Measurements from ENCODE around the gene SPPL3.
"Not testable (repeated sequence)": the region's sequence is repeated elsewhere in the genome, so short reads cannot be mapped to it uniquely, and the experiment has no call there.

The SPPL3 gene

DNA sequence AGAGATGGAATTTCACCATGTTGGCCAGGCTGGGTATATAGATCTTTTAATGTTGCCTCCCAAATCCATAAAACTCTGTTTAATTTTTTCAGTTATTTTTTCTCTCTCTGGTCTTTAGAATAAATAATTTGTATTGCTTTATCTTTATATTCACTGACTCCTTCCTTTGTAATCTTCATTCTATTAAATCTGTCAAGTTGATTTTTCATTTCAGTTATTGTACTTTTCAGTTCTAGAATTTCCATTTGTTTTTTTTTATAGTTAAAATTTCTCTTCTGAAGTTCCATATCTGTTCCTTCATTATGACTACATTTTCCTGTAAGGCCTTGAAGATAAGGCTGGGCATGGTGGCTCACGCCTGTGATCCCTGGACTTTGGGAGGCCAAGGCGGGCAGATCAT lies 13.6 kb upstream of the SPPL3 start:
- DNase-seq, result no peak

DNA sequence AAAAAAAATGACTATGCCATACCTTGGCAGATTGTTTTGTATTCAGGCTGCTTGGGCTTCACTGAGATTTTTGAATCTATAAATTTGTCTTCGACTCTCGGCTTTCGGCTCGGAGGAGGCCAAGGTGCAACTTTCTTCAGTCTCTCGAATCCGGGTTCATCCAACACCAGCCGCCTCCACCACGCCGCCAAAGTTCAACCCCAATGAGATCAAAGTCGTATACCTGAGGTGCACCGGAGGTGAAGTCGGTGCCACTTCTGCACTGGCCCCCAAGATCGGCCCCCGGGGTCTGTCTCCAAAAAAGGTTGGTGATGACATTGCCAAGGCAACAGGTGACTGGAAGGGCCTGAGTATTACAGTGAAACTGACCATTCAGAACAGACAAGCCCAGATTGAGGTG lies 12.4 kb upstream of the SPPL3 start:
- no peak for DNase-seq

DNA sequence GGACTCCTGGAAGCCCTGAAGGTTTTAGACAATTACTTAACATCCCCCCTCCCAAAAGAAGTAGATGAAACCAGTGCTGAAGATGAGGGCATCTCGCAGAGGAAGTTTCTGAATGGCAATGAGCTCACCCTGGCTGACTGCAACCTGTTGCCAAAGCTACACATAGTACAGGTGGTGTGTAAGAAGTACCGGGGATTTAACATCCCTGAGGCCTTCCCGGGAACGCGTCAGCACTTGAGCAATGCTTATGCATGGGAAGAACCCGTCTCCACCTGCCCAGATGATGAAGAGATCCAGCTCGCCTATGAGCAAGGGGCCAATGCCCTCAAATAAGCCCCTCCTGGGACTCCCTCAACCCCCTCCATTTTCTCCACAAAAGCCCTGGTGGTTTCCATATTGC lies 10.6 kb upstream of the SPPL3 start:
- DNase-seq, result no peak

DNA sequence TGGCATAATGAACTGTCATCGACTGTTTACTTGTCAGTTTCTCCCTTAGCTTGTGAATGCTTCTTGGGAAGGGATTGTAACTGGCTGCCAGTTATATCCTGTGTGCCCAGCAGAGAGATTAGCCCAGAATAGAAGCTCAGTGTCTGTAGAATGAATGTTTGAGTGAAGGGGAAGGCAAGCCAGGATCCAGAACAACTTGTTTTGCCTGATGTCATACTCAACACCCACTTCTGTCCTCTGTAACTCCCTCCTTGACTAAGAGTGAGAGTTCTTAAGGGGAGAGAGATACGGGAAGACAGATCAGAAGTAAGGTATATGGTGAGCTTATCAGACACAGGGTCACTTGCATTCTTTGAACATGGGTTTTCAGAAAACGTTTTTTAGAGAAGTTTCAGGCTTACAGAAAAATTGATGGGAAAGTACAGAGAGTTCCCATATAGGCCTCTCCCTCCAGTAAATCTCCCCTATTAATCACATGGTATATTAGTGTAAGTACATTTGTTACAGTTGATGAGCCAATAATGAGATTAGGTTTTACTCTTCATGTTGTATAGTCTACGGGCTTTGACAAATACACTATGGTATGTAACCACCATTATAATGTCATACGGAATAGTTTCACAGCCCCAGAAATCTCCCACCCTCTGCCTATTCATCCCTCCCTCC lies 5.6 kb upstream of the SPPL3 start:
- DNase-seq, result no peak

DNA sequence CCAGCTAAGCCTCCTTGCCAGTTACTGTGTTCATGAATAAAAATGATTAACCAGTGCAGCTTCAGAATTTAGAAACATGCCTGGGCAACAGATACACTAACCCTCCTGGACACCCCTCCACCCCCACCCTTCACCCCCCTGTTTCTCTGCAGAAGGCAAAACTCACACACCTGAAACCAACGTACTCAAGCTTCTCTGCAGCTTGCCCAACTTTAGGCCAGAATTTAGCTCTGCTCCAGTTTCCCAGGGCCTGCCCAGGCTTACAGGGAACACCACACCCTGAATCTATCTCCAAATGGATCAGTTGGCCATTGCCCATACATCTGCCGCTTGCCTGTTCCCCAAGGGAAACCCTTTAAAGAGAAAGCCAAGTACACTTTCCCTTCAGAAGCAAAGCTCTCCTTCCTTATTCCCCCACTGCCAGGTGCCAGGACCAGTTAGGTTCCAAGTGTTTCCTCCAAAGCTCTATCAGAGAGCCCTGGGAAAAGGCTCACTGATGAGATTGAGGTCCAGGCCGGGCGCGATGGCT lies 1.8 kb upstream of the SPPL3 start:
- no peak for DNase-seq

DNA sequence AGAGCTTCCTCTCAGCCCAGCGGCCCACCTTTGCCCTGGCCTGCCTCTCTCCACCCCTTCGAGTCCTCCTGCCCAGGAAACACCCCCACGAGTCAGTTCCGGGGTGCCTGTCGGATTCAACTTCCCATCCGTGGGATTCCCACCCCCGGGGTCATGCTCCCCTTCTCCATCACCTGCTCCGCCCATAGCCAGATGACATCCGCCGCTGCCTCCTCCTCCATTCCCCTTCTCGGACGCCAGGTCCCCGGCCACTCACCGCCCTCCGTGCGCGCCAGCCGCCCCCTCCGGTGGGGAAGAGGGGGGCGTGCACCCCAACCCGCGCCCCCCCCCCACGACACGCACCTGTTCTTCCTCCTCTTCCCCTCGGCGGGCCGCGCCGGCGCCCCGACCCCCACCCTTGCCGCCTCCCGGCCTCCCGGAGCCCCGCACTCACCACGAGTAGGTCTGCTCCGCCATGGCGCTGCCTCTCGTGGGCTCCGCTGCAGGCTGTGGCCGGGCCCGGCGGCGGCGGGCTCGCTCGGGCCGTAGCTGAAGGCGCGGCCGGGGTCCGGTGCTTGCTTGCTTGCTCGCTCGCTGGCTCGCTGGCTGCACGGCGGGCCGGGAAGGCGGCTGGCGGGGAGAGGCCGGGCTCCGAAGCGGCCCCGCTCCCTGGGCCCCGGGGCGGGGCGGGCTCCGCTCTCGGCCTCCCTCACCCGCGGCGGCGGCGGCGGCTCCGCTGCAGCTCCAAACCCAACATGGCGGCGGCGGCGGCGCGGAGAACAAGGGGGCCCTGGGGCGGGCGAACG lies 554 bp downstream of the SPPL3 start:
- no peak for DNase-seq

DNA sequence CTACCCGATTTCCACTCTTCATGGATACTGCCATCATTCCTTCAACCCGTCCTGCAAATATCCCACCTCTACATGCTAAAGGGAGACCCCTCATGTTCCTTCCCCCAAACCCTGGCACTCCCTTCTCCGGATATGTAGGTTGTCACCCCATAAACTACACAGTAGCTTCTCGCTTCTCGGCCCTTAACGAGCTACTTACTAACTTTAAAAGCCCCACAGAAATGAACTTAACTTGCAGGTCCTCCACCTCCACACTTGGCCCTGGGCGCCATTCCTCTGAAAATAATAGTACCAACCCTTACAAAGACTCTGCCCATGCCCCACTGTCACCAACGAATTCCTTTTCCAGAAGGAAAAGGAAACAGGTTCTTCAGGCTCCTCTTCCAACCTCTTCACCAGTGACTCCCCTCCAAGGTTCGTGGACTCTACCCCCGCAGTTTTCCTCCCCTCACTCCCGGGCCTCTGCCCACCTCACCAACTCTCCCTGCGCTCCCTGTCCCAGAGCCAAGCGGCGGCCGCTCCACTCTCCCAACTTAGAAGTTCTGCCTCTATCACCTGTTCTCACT lies 1.2 kb downstream of the SPPL3 start:
- no peak for DNase-seq

DNA sequence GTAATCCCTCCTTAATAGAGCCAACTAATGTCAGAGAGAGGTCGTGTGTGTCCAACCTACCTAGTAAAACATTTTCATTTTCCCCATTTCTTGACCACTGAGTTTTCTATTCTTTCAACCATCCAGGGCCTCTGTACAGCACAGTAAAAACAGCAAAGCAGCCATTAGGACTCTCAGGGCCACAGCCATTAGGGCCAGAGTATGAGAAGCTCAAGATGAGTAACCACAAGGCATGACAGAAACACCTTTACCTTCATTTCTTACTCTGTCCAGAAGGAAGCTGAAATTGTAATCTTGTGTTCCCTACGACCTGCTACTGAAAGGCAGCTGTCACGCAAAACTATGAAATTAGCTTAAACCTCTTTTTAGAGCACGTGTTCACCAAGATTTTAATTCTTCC lies 2.3 kb downstream of the SPPL3 start:
- DNase-seq, result no peak

DNA sequence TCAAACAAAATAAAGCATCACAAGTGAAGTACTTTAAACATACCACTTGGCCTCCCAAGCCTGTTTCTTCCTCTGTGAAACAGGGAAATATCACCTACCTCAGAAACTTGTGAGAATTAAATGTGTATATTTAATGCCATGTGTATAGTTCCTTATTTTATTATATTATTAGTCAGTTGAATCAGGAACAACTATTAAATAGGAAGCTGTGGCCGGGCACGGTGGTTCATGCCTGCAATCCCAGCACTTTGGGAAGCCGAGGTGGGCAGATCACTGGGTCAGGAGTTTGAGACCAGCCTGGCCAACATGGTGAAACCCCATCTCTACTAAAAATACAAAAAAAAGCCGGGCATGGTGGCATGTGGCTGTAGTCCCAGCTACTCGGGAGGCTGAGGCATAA lies 3.1 kb downstream of the SPPL3 start:
- not testable (repeated sequence) for DNase-seq

DNA sequence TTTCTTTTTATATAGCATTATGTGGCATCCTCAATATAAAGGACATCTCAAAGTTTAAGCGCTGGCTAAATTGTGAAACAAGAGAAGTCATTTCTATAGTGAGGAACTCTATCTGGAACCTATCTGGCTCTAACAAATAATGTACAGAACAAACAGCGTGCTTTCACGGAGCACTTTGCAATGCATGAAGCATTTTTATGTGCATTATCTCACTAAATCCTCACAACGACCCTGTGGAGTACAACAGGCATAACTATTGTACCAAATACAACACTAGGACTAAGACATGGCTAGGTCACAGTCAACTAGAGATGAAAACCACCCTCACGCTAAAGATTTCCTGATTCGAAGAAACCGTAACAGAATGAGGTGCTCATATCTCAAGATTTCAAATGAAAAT lies 8.6 kb downstream of the SPPL3 start:
- DNase-seq, result no peak

DNA sequence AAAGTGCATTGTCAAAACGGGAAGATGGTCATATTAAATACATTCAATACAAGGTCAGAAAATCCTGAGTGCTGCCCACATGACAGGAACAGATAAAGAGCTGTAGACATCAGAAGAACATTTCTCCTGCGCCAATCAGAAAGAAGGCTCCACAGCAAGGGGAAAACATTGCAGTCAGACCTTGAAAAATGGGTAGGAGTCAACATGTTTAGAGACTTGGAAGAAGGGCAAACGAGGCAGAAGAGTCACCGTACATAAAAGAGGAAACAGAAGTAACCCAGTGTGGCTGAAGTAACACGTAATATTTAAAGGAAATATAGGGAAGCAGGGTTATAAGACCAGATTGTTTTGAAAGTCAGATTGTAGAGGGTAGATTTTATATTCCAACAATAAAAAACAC lies 11.9 kb downstream of the SPPL3 start:
- no peak for DNase-seq

DNA sequence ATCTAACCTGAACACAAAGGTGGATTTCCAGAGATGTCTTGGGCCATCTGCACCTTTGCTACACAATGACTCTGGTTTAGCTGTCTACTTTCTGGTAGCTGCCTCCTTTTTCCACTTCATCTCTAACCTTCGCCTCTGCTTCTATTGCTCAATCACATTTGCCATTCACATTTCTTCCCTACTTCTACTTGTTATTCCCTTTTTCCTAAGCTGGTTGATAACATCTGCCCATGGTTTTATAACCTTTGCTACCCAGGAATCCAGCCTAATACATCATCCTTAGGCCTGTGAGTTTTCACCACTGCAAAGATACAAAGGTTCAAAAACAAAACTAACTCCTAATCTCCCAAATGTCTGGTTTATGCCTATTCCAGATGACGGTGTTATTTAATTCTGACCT lies 13.2 kb downstream of the SPPL3 start:
- no peak for DNase-seq

DNA sequence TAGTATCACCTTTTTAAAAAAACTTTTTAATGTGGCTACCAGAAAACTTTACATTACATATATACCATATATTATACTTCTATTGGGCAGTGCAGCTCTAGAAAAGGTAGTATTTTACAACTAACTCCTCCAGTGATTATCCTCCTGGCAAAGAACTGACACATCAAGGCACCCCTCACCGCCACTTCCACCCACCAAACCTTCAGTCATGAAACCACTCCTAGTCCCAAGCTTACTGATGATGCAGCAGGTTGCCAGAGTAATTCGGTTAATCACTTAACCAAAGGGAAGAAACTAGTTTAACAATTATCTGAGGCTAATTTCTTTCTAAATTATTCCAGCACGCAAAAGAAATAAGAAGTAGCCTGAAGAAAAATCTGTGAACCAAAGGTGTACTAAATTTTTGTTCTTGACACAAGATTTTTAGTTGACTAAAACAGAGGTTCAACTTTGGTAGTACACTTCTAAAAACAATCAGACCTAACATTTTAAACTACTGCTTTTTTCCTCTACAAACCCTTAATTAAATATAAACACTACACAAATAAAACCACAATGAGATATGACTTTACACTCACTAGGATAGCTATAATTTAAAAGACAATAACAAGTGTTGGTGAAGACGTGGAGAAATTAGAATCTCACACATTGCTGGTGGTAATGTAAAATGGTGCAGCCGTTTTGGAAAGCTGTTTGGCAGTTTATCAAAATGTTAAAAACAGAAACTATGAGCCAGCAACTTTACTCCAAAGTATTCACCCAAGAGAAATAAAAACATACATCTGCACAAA lies 16.7 kb downstream of the SPPL3 start:
- no peak for DNase-seq

DNA sequence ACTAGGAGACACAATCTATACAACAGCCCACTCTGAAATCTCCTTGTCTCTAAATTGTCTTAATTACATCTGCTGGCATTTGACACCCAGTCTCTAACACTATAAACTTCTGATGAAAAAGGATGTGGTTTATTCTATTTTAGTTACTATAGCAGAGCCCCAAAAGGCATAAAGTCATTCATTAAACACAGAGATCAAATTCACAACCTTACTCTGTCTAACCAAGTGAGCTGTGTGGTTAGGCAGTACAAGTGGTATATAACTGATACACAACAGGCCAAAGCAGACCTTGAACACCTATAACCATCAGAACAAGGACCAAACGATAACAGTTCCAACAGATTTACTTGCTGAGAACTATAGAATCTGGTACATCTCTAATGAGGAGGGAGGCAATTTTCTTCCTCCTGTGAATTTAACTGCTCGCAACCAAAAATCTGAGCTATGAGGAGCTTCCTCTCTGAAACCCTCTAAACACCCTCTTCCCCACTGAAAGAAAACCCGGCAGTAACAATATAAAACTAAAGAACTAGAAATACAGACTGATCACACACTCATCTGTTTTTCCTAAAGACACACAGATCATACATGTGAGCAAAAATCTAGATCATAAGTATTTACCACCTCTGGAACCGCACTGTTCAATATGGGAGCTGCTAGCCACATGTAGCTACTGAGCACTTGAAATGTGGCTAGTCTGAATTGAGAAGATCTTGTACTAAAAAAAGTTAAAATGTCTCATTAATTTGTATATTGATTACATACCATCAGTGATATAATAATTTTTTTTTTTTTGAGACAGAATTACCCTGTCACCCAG lies 17.7 kb downstream of the SPPL3 start:
- DNase-seq, result no peak

DNA sequence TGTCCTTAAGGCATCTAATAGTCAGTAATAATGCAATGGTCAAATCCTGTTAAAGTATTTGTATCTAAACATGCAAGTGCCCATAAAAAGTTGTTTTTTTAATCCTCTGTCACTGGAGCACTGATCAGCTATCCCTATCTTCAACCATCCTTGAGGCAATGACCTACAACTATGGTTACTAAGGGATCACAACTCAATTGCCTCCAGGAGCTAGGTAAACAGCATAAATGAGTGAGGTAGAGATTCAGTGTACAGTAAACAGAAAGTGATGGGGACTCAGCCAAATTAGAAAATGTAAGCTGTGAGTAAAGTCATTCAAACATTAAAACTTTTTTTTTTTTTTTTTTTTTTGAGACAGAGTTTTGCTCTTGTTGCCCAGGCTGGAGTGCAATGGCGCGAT lies 18.6 kb downstream of the SPPL3 start:
- DNase-seq, result no peak

DNA sequence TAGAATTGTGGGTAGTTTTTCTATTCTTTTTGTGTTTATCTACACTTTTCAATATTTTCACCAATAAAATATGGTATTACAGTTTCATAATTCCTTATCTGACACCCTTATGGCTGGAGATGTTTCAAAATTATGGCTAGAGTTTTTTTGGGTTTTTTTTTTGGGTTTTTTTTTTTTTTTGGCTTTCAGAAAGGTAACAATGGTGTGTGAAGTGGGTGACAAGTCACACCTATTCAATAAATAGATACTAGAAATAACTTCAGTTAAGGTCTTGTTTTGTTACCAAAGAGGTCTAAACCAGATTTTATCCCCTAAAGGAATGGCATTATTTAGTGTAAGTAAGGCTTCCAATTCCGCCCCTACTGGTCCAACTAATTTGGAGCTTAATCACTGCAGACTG lies 19.5 kb downstream of the SPPL3 start:
- DNase-seq, result no peak

DNA sequence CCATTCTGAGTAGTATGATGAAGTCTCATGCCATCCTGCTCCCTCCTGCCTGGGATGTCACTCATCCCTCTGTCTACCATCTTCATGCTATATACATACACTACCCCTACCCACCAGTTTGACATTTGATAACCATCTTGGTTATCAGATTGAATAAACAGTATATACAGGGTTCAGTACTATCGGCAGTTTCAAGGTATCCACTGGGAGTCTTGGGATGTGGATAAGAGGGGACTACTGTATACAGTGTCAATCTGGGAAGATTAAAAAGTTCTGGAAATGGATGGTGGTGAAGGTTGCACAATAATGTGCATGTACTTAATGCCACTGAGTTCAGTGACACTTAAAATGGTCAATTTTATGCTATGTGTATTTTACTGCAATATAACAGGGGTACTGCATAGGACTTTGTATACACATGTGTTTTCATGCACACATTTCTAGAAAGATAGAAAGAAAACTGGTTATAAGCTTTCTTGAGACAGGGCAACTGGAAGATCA lies 22.1 kb downstream of the SPPL3 start:
- DNase-seq, result no peak

DNA sequence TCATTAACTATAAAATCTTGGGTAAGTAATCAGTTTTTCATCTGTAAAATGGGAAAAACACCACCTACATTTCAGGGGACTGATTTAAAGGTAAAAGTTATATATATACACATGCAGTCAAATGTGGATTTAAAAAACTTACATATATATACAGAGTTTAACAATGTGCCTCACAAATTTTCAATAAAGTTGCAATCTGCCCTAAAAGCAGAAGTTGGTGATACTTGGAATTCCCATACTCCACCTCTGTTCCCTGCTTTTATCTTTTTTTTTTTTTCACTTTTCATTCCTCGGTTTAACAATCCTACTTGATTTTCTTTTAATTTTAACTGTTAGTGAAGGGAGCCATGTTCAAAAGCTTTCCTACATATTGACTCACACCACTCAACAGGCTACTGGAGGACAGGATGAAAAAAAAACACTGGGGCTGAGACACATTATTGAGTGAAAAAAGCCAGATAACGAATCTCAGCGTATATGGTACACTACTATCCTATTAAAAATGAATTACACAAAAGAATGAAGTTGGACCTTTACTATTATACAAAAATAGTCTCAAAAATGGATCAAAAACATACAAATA lies 24.3 kb downstream of the SPPL3 start:
- DNase-seq, result no peak

DNA sequence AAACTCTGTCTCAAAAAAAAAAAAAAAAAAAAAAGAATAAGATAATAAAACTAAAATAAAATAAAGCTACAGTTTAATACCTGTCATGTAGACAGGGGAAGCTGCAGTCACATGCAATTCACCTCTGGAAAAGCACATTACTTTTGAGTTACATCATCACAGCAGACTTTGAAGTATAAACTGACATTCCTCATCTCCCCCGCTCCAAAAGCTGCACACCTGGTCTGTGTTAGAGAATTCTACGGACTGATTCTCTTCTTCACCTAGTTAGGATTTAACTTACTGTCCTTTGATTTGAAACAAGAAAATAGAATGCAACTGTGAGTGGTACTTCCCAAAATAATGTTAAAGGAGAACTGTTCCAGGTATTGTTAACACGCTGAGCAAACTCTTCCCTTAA lies 25.1 kb downstream of the SPPL3 start:
- DNase-seq, result no peak

DNA sequence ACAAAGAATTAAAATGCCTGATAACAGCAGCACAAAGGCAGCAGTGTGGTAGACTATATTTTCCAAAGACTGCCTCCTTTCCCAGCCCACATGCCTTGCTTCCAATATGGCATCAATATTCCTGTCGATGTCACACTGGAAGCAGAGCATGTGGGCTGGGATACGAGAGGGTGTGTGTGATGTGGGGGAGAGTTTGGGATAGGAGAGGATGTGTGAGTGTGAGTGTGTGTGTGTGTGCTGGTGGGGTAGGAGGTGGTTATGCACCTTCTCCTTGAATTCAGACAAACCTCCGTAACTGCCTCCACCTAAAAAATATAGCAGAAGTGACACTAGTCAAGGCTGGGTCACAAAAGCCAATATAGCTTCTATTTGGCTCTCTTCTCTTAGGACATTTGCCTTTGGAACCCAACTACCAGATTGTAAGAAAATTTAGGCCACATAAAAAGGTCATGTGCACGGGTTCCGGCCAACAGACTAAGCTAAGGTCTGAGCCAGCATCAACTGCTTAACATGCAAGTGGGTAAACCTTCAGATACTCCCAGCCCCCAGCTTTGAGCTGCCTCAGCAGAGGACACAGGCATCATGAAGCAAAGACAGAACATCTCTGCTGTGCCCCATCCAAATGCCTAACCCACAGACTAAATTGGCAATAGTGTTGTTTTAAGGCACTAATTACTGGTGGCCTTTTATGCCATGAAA lies 29.5 kb downstream of the SPPL3 start:
- DNase-seq, result no peak

DNA sequence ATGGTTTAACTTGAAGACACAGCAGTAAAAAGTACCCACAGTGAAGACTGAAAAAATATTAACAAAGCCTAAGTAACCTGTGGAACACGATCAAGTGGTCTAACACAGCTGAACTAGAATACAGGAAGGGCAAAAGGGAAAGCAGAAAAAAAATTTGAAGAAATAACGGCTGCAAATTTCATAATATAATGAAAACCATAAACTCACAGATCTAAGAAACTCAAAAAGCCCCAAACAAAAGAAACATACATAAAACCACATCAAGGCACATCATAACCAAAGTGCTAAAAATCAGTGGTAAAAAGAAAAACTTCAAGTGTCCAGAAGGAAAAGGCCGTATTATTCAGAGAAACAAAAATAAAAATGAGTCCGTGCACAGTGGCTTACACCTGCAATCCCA lies 30.9 kb downstream of the SPPL3 start:
- no peak for DNase-seq

All from NCI-H1694 treated with DMSO at 0.1 percent for 48 hours (cell line).